Karpas-422 (cell line): Measurements from ENCODE around the gene WNT9B. TPM values are rescaled to one million over a fixed set of nuclear protein-coding genes. Genes with fewer than 3 reads are reported as not detected.

ENCODE experiments used
- DNase-seq: peaks from one replicate; pipeline ENCODE4 v3.0.0-alpha.2; 2015
- H2AFZ ChIP-seq: fragments of 200-600 bp; sonication (generic); 2 replicates; pipeline ENCODE4 v1.6.1; 2014; ENCODE audit warnings: antibody characterized with exemption, low read length, mixed read lengths
- H3K27ac ChIP-seq: fragments of 200-600 bp; sonication (generic); 2 replicates; pipeline ENCODE4 v1.5.1; 2014; ENCODE audit warnings: mild to moderate bottlenecking, low read length, moderate library complexity
- H3K27me3 ChIP-seq: fragments of 200-600 bp; sonication (generic); 2 replicates; pipeline ENCODE4 v1.6.1; 2014; ENCODE audit warnings: low read length, mixed read lengths
- H3K36me3 ChIP-seq: fragments of 200-600 bp; sonication (generic); 2 replicates; pipeline ENCODE4 v1.6.1; 2014; ENCODE audit warnings: low read length, mixed read lengths; ENCODE audit not compliant: insufficient read depth
- H3K4me1 ChIP-seq: fragments of 200-600 bp; sonication (generic); 2 replicates; pipeline ENCODE4 v1.6.1; 2014; ENCODE audit warnings: mild to moderate bottlenecking, low read length, mixed read lengths
- H3K4me2 ChIP-seq: fragments of 200-600 bp; sonication (generic); 2 replicates; pipeline ENCODE4 v1.6.1; 2014; ENCODE audit warnings: low read length, low read depth, mild to moderate bottlenecking; ENCODE audit not compliant: poor library complexity, severe bottlenecking
- H3K4me3 ChIP-seq: fragments of 200-600 bp; sonication (generic); 2 replicates; pipeline ENCODE4 v1.5.1; 2014; ENCODE audit warnings: mild to moderate bottlenecking, antibody characterized with exemption, low read length, mixed read lengths
- H3K79me2 ChIP-seq: fragments of 200-600 bp; sonication (generic); 2 replicates; pipeline ENCODE4 v1.6.1; 2014; ENCODE audit warnings: mild to moderate bottlenecking, low read length, mixed read lengths
- H3K9ac ChIP-seq: fragments of 200-600 bp; sonication (generic); 2 replicates; pipeline ENCODE4 v1.6.0; 2014; ENCODE audit warnings: low read length
- H3K9me2 ChIP-seq: fragments of 200-600 bp; sonication (generic), shearing (Covaris generic); replicated peaks from 2 replicates; pipeline ENCODE4 v1.6.0; 2014; ENCODE audit warnings: mild to moderate bottlenecking, low read length, moderate library complexity; ENCODE audit not compliant: insufficient read depth
- H3K9me3 ChIP-seq: fragments of 300-700, 200-600 bp; sonication (generic); 2 replicates; pipeline ENCODE4 v1.6.1; 2014; ENCODE audit warnings: low read length, mixed read lengths
- H4K20me1 ChIP-seq: fragments of 200-600 bp; sonication (generic); 2 replicates; pipeline ENCODE4 v1.6.1; 2014; ENCODE audit warnings: mild to moderate bottlenecking, antibody characterized with exemption, low read length, low read depth; ENCODE audit not compliant: insufficient read depth
- total RNA-seq: library from RNA; depleted of rRNA; stranded (reverse); fragments of >200 nt; shearing (Covaris generic); gene quantifications from 2 replicates; pipeline ENCODE4 v1.2.3, GENCODE V29; 2014; ENCODE audit warnings: low replicate concordance; rRNA removed

Gene WNT9B
- total RNA-seq: not detected in 2 replicates

GRCh38 chr17:46851029-46851741 is at the start of gene WNT9B:
Gene WNT9B (plus strand): TSS chr17:46851583. CDS start chr17:46851639, 56 bp downstream.
- Histone ChIP-seq H3K9ac (no peak within 1 kb of the TSS), H4K20me1 (no peaks in the 10 kb centered on the region), H3K79me2 (no peaks in the 10 kb centered on the region), H3K9me2 (no peaks in the 10 kb centered on the region), H3K9me3 (no peaks in the 10 kb centered on the region), H3K27me3 (no peaks in the 10 kb centered on the region), H3K36me3 (no peaks in the 10 kb centered on the region), H3K4me2 (no peak within 1 kb of the TSS), H3K27ac (no peak within 1 kb of the TSS), H3K4me3 (no peak within 1 kb of the TSS), H2AFZ (no peak within 1 kb of the TSS), H3K4me1 (no peaks in the 10 kb centered on the region)
- DNase-seq: no peak

DNA sequence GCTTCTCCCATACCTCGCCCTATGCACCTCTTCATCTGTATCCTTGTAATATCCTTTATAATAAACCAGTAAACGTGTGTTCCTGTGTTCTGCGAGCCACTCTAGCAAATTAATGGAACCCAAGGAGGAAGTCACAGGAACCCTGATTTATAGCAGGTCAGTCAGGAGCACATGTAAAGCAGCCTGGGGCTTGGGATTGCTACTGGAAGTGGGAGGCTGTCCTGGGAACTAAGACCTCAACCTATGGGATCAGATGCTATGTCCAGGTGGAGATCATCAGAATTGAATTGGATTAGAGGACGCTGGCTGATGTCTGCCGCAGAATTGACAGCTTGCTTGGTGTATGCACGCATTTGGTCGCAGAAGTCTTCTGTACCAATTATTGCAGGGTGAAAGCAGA is 48.6 kb upstream of the WNT9B start:
- no peak overlapping the region for H3K4me3 ChIP-seq
- H3K27ac ChIP-seq: no peak overlapping the region
- H3K9me2 ChIP-seq: no peaks in the 10 kb centered on the region
- no peaks in the 10 kb centered on the region for H3K27me3 ChIP-seq
- DNase-seq: no peak
- no peaks in the 10 kb centered on the region for H3K9me3 ChIP-seq
- no peak overlapping the region for H2AFZ ChIP-seq
- H3K4me1 ChIP-seq: no peaks in the 10 kb centered on the region
- H3K9ac ChIP-seq: no peak overlapping the region
- no peaks in the 10 kb centered on the region for H4K20me1 ChIP-seq
- H3K79me2 ChIP-seq: no peaks in the 10 kb centered on the region
- H3K4me2 ChIP-seq: no peak overlapping the region
- no peaks in the 10 kb centered on the region for H3K36me3 ChIP-seq

GRCh38 chr17:46803544-46803943 is 47.8 kb upstream of the WNT9B start:
- DNase-seq: no peak
- Histone ChIP-seq H3K4me2 (no peak overlapping the region), H3K4me1 (no peaks in the 10 kb centered on the region), H3K9me2 (no peaks in the 10 kb centered on the region), H3K27ac (no peak overlapping the region), H3K4me3 (no peak overlapping the region), H3K9me3 (no peaks in the 10 kb centered on the region), H2AFZ (no peak overlapping the region), H3K9ac (no peak overlapping the region), H4K20me1 (no peaks in the 10 kb centered on the region), H3K79me2 (no peaks in the 10 kb centered on the region), H3K27me3 (no peaks in the 10 kb centered on the region), H3K36me3 (no peaks in the 10 kb centered on the region)

DNA sequence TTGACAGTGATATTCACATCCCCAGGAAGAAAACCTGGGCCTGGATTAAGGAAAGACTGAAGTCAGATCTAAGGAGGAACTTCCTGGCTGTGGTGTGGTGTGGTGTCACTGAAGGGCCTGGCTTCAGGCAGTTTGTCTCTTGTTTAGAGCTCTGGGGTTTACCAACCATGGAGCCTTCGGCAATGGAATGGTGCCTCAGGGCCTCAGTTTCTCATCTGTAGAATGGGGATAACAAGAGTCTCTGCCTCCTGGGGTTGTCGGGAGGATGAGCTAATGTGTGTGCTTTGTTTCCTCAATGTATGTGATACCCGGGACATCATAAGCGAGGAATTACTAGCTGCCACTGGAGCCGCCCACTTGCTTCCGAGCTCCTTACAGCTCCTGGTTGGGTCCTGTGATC is 45.6 kb upstream of the WNT9B start:
- Histone ChIP-seq H3K4me1 (no peaks in the 10 kb centered on the region), H3K79me2 (no peaks in the 10 kb centered on the region), H2AFZ (no peak overlapping the region), H3K9ac (no peak overlapping the region), H3K27ac (no peak overlapping the region), H3K4me3 (no peak overlapping the region), H3K36me3 (no peaks in the 10 kb centered on the region), H3K27me3 (no peaks in the 10 kb centered on the region), H3K9me2 (no peaks in the 10 kb centered on the region), H3K9me3 (no peaks in the 10 kb centered on the region), H4K20me1 (no peaks in the 10 kb centered on the region), H3K4me2 (no peak overlapping the region)
- DNase-seq: no peak

DNA sequence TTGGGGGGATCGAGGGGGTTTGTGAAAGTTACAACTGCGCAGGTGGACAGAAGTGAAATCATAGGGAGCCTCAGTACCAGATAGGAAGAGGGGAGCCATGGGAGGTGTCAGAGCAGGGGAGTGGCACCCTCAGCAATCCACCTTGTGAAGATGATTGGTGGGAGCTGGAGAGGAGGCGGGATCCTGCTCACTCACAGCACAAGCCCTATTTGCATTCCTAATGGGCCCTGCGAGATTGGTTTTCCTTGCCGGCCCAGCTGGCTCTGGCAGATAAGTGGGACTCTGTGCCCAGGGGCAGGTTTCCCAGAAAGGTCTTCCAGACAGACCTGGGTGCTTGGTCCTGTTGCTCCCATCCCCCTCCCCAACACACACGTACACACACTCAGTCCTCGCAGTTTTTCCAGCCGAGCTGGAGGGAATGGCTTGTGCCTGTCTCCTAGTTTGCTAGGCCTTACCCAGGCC is 42.2 kb upstream of the WNT9B start:
- Histone ChIP-seq H3K79me2 (no peaks in the 10 kb centered on the region), H3K9me3 (no peaks in the 10 kb centered on the region), H3K4me3 (no peak overlapping the region), H3K36me3 (no peaks in the 10 kb centered on the region), H3K4me1 (no peaks in the 10 kb centered on the region), H3K27me3 (no peaks in the 10 kb centered on the region), H3K27ac (no peak overlapping the region), H3K9ac (no peak overlapping the region), H3K4me2 (no peak overlapping the region), H4K20me1 (no peaks in the 10 kb centered on the region; the same call in 1 of the 2 replicates), H2AFZ (no peak overlapping the region), H3K9me2 (no peaks in the 10 kb centered on the region)
- peak; percentile 61 for DNase-seq

GRCh38 chr17:46810837-46811236 is 40.5 kb upstream of the WNT9B start:
- Histone ChIP-seq H3K4me1 (no peaks in the 10 kb centered on the region), H3K27me3 (no peaks in the 10 kb centered on the region), H2AFZ (no peak overlapping the region), H3K27ac (no peak overlapping the region), H3K9me2 (no peaks in the 10 kb centered on the region), H3K9me3 (no peaks in the 10 kb centered on the region), H3K79me2 (no peaks in the 10 kb centered on the region), H3K9ac (no peak overlapping the region), H3K36me3 (no peaks in the 10 kb centered on the region), H3K4me2 (no peak overlapping the region), H3K4me3 (no peak overlapping the region), H4K20me1 (no peaks in the 10 kb centered on the region; the same call in 1 of the 2 replicates)
- DNase-seq: no peak

DNA sequence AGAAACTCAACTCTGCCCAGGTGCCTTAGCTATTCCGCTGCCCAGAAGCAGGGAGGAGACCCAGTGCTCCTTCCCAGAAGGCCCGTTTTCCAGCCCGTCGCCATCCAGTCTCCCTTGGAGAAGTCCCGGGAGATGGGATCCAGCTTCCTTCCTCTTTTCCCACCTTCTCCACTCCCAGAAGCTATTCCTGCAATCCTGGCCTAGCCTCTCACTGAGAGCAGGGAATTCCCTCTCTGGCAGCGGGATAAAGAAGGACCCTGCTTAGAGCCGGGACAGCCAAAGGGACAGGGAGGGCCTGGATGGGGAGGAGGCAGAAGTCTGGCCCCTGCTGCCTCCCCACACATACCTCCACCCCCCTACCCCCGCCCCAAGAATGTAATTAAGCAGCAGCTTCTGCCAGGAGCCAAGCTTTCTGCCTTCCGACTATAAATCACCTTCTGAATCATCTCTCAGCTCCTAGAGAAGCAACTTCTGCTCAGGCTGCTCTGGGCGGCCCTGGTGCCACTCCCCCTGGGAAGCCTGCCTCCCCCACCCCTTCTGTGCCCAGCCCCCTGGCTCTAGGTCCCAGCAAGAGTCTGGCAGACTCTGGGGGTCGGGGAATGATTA is 39.3 kb upstream of the WNT9B start:
- H3K9me2 ChIP-seq: no peaks in the 10 kb centered on the region
- no peak overlapping the region for H3K27ac ChIP-seq
- no peak overlapping the region for H3K9ac ChIP-seq

GRCh38 chr17:46812624-46813318 is 38.6 kb upstream of the WNT9B start:
- Histone ChIP-seq H3K79me2 (no peaks in the 10 kb centered on the region), H3K4me1 (no peaks in the 10 kb centered on the region; the same call in 1 of the 2 replicates), H4K20me1 (no peaks in the 10 kb centered on the region; the same call in 1 of the 2 replicates), H3K9me2 (no peaks in the 10 kb centered on the region), H3K27ac (no peak overlapping the region), H3K36me3 (no peaks in the 10 kb centered on the region), H3K9ac (no peak overlapping the region), H3K4me2 (no peak overlapping the region), H3K9me3 (no peaks in the 10 kb centered on the region), H3K4me3 (no peak overlapping the region), H3K27me3 (no peaks in the 10 kb centered on the region), H2AFZ (no peak overlapping the region)
- DNase-seq: no peak

More for the DNA sequence above, 39.3 kb upstream of the WNT9B start:
- no peaks in the 10 kb centered on the region for H3K36me3 ChIP-seq
- no peak overlapping the region for H2AFZ ChIP-seq
- H4K20me1 ChIP-seq: no peaks in the 10 kb centered on the region; the same call in 1 of the 2 replicates
- H3K9me3 ChIP-seq: no peaks in the 10 kb centered on the region
- no peaks in the 10 kb centered on the region for H3K79me2 ChIP-seq
- H3K4me3 ChIP-seq: no peak overlapping the region
- H3K27me3 ChIP-seq: no peaks in the 10 kb centered on the region
- DNase-seq: no peak
- H3K4me2 ChIP-seq: no peak overlapping the region
- no peaks in the 10 kb centered on the region for H3K4me1 ChIP-seq
